ENCODE data around the gene LMOD2.

DNA sequence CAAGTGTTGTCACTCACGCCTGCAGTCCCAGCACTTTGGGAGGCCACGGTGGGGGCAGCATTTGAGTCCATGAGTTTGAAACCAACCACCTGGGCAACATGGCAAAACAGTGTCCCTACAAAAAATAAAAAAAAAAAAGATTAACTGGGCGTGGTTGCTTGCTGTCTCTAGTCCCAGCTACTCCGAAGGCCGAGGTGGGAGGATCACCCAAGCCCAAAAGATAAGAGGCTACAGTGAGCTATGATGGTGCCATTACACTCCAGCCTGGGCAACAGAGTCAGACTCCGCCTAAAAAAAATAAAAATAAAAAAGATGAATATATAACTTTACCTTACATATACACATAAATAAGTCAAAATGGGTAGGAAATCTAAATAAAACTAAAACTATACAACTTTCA lies 2.5 kb upstream of the LMOD2 start:
- TF ChIP-seq, protein P1, sequence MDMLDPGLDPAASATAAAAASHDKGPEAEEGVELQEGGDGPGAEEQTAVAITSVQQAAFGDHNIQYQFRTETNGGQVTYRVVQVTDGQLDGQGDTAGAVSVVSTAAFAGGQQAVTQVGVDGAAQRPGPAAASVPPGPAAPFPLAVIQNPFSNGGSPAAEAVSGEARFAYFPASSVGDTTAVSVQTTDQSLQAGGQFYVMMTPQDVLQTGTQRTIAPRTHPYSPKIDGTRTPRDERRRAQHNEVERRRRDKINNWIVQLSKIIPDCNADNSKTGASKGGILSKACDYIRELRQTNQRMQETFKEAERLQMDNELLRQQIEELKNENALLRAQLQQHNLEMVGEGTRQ (CRISPR knock-in tag; IDR thresholded peaks at IDR 0.05) = no peak
- TF ChIP-seq, protein P2, sequence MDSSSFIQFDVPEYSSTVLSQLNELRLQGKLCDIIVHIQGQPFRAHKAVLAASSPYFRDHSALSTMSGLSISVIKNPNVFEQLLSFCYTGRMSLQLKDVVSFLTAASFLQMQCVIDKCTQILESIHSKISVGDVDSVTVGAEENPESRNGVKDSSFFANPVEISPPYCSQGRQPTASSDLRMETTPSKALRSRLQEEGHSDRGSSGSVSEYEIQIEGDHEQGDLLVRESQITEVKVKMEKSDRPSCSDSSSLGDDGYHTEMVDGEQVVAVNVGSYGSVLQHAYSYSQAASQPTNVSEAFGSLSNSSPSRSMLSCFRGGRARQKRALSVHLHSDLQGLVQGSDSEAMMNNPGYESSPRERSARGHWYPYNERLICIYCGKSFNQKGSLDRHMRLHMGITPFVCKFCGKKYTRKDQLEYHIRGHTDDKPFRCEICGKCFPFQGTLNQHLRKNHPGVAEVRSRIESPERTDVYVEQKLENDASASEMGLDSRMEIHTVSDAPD (CRISPR knock-in tag; IDR thresholded peaks at IDR 0.05) = no peak
- TF ChIP-seq MEF2A (IDR thresholded peaks at IDR 0.05; ENCODE audit: control insufficient read depth, low read depth, low read length) = no peak
- no peak for TF ChIP-seq JUND (IDR thresholded peaks at IDR 0.05; ENCODE audit: borderline replicate concordance, low read depth, low read length)
- no peak for TF ChIP-seq JUND (tag; IDR thresholded peaks at IDR 0.05; ENCODE audit: borderline replicate concordance, low read depth, low read length)
- TF ChIP-seq SIN3B (IDR thresholded peaks at IDR 0.05; ENCODE audit: low read depth) = no peak
